ENCODE results near the gene SEMA3F.

The SEMA3F gene

GRCh38 chr3:50179710-50180109 lies 24.6 kb downstream of the SEMA3F start:
- Mint-ChIP-seq H3K9me3 (no peaks in the 10 kb centered on the region), H3K27ac (no peak overlapping the region), H3K4me1 (no peaks in the 10 kb centered on the region), H3K4me3 (no peak overlapping the region), H3K36me3 (no peaks in the 10 kb centered on the region), H3K27me3 (peaks cover 15% of the 10 kb centered on the region)
- ATAC-seq (ENCODE audit: low read depth) (no peak), DNase-seq (ENCODE audit: low spot score in 2 of 2) (no peak)

- ATAC-seq (ENCODE audit: low read depth): no peak
- Mint-ChIP-seq H3K27ac (no peak overlapping the region), H3K4me3 (no peak overlapping the region), H3K27me3 (peaks cover 14% of the 10 kb centered on the region), H3K36me3 (no peaks in the 10 kb centered on the region), H3K9me3 (no peaks in the 10 kb centered on the region), H3K4me1 (no peaks in the 10 kb centered on the region)
- DNase-seq (ENCODE audit: low spot score in 2 of 2): no peak
These were observed 26.9 kb downstream of the SEMA3F start for GRCh38 chr3:50181985-50182384.

GRCh38 chr3:50182533-50183099 lies 27.5 kb downstream of the SEMA3F start:
- Mint-ChIP-seq H3K4me3 (no peak overlapping the region), H3K4me1 (no peaks in the 10 kb centered on the region)

GRCh38 chr3:50183755-50184154 lies 28.6 kb downstream of the SEMA3F start:
- Mint-ChIP-seq H3K27ac (no peak overlapping the region), H3K4me3 (no peak overlapping the region), H3K27me3 (peaks cover 14% of the 10 kb centered on the region), H3K4me1 (no peaks in the 10 kb centered on the region), H3K9me3 (no peaks in the 10 kb centered on the region), H3K36me3 (no peaks in the 10 kb centered on the region)
- ATAC-seq (ENCODE audit: low read depth) (no peak), DNase-seq (ENCODE audit: low spot score in 2 of 2) (no peak)

More at GRCh38 chr3:50182533-50183099, 27.5 kb downstream of the SEMA3F start:
- H3K27me3 Mint-ChIP-seq: peaks cover 14% of the 10 kb centered on the region
- ATAC-seq (ENCODE audit: low read depth) (no peak), DNase-seq (ENCODE audit: low spot score in 2 of 2) (no peak)
- no peaks in the 10 kb centered on the region for H3K9me3 Mint-ChIP-seq
- no peaks in the 10 kb centered on the region for H3K36me3 Mint-ChIP-seq
- H3K27ac Mint-ChIP-seq: no peak overlapping the region

- no peak for ATAC-seq (ENCODE audit: low read depth)
- H3K4me3 Mint-ChIP-seq: no peak overlapping the region
- no peak overlapping the region for H3K27ac Mint-ChIP-seq
- peaks cover 14% of the 10 kb centered on the region for H3K27me3 Mint-ChIP-seq
- no peaks in the 10 kb centered on the region for H3K4me1 Mint-ChIP-seq
- H3K9me3 Mint-ChIP-seq: no peaks in the 10 kb centered on the region
- no peaks in the 10 kb centered on the region for H3K36me3 Mint-ChIP-seq
- no peak for DNase-seq (ENCODE audit: low spot score in 2 of 2)
These were observed 29.3 kb downstream of the SEMA3F start for GRCh38 chr3:50184242-50184978.

GRCh38 chr3:50185230-50185629 lies 30.1 kb downstream of the SEMA3F start:
- no peaks in the 10 kb centered on the region for H3K36me3 Mint-ChIP-seq
- no peaks in the 10 kb centered on the region for H3K4me1 Mint-ChIP-seq
- H3K27ac Mint-ChIP-seq: no peak overlapping the region
- H3K4me3 Mint-ChIP-seq: no peak overlapping the region
- H3K9me3 Mint-ChIP-seq: no peaks in the 10 kb centered on the region
- H3K27me3 Mint-ChIP-seq: peaks cover 10% of the 10 kb centered on the region
- DNase-seq (ENCODE audit: low spot score in 2 of 2): no peak
- ATAC-seq (ENCODE audit: low read depth): no peak

GRCh38 chr3:50186096-50186495 lies 31.0 kb downstream of the SEMA3F start:
- Mint-ChIP-seq H3K36me3 (no peaks in the 10 kb centered on the region), H3K27me3 (peaks cover 10% of the 10 kb centered on the region), H3K9me3 (no peaks in the 10 kb centered on the region), H3K4me1 (peaks cover 3% of the 10 kb centered on the region), H3K4me3 (no peak overlapping the region), H3K27ac (no peak overlapping the region)
- no peak for DNase-seq (ENCODE audit: low spot score in 2 of 2)
- no peak for ATAC-seq (ENCODE audit: low read depth)

GRCh38 chr3:50187750-50188149 lies 32.6 kb downstream of the SEMA3F start:
- Mint-ChIP-seq H3K27ac (no peak overlapping the region), H3K9me3 (no peaks in the 10 kb centered on the region), H3K4me3 (no peak overlapping the region), H3K36me3 (no peaks in the 10 kb centered on the region), H3K4me1 (peaks cover 5% of the 10 kb centered on the region), H3K27me3 (peaks cover 10% of the 10 kb centered on the region)
- DNase-seq (ENCODE audit: low spot score in 2 of 2): no peak
- no peak for ATAC-seq (ENCODE audit: low read depth)

- Mint-ChIP-seq H3K4me1 (peaks cover 5% of the 10 kb centered on the region), H3K27me3 (peaks cover 2% of the 10 kb centered on the region), H3K9me3 (no peaks in the 10 kb centered on the region), H3K4me3 (no peak overlapping the region), H3K27ac (no peak overlapping the region), H3K36me3 (no peaks in the 10 kb centered on the region)
- DNase-seq (ENCODE audit: low spot score in 2 of 2) (no peak), ATAC-seq (ENCODE audit: low read depth) (peak; percentile 53)
These were observed 34.1 kb downstream of the SEMA3F start for GRCh38 chr3:50189274-50189673.

- Mint-ChIP-seq H3K27me3 (peaks cover 6% of the 10 kb centered on the region), H3K4me3 (no peak overlapping the region), H3K27ac (no peak overlapping the region), H3K36me3 (no peaks in the 10 kb centered on the region), H3K9me3 (no peaks in the 10 kb centered on the region), H3K4me1 (peaks cover 5% of the 10 kb centered on the region)
- no peak for DNase-seq (ENCODE audit: low spot score in 2 of 2)
- ATAC-seq (ENCODE audit: low read depth): no peak
These were observed 34.9 kb downstream of the SEMA3F start for GRCh38 chr3:50189989-50190388.

- Mint-ChIP-seq H3K9me3 (no peaks in the 10 kb centered on the region), H3K4me3 (no peak within 1 kb of the TSS), H3K36me3 (no peaks in the 10 kb centered on the region), H3K4me1 (peaks cover 5% of the 10 kb centered on the region), H3K27me3 (peaks cover 7% of the 10 kb centered on the region), H3K27ac (no peak within 1 kb of the TSS)
- DNase-seq (ENCODE audit: low spot score in 2 of 2) (no peak), ATAC-seq (ENCODE audit: low read depth) (no peak)
These were observed 36.0 kb downstream of the SEMA3F start, which contains the start of gene GNAT1 for GRCh38 chr3:50190936-50191660. Gene GNAT1, plus strand, starts transcription at chr3:50191610. Its CDS starts 116 bp downstream, at chr3:50191726.

- ATAC-seq (ENCODE audit: low read depth): no peak
- no peak overlapping the region for H3K4me3 Mint-ChIP-seq
- peaks cover 5% of the 10 kb centered on the region for H3K4me1 Mint-ChIP-seq
- H3K36me3 Mint-ChIP-seq: no peaks in the 10 kb centered on the region
- H3K9me3 Mint-ChIP-seq: no peaks in the 10 kb centered on the region
- DNase-seq (ENCODE audit: low spot score in 2 of 2): no peak
- peaks cover 9% of the 10 kb centered on the region for H3K27me3 Mint-ChIP-seq
- H3K27ac Mint-ChIP-seq: no peak overlapping the region
These were observed 37.0 kb downstream of the SEMA3F start for GRCh38 chr3:50192124-50192523.

- peak; percentile 55 for ATAC-seq (ENCODE audit: low read depth)
These were observed 37.6 kb downstream of the SEMA3F start for GRCh38 chr3:50192689-50193141.

GRCh38 chr3:50193286-50193685 lies 38.2 kb downstream of the SEMA3F start:
- DNase-seq (ENCODE audit: low spot score in 2 of 2) (no peak), ATAC-seq (ENCODE audit: low read depth) (no peak)
- peaks cover 5% of the 10 kb centered on the region for H3K4me1 Mint-ChIP-seq
- H3K27me3 Mint-ChIP-seq: peaks cover 9% of the 10 kb centered on the region
- H3K9me3 Mint-ChIP-seq: no peaks in the 10 kb centered on the region
- no peak overlapping the region for H3K27ac Mint-ChIP-seq
- no peak overlapping the region for H3K4me3 Mint-ChIP-seq
- no peaks in the 10 kb centered on the region for H3K36me3 Mint-ChIP-seq

More at GRCh38 chr3:50192689-50193141, 37.6 kb downstream of the SEMA3F start:
- Mint-ChIP-seq H3K4me1 (peaks cover 5% of the 10 kb centered on the region), H3K36me3 (no peaks in the 10 kb centered on the region), H3K27ac (no peak overlapping the region), H3K9me3 (no peaks in the 10 kb centered on the region), H3K4me3 (no peak overlapping the region), H3K27me3 (peaks cover 9% of the 10 kb centered on the region)
- peak; percentile 92 to 96 for DNase-seq (ENCODE audit: low spot score in 2 of 2)

All from memory B cell (primary cell).